ENCODE results near the gene GALNS. TPM values are rescaled to one million over a fixed set of nuclear protein-coding genes. Genes with fewer than 3 reads are reported as not detected.
A peak's percentile ranks its signal among the peaks of the same experiment; 100 is the strongest.

GALNS gene
- total and polyA plus RNA-seq, 11 donors = 10.7 to 22.7 (median 14.1) TPM

DNA sequence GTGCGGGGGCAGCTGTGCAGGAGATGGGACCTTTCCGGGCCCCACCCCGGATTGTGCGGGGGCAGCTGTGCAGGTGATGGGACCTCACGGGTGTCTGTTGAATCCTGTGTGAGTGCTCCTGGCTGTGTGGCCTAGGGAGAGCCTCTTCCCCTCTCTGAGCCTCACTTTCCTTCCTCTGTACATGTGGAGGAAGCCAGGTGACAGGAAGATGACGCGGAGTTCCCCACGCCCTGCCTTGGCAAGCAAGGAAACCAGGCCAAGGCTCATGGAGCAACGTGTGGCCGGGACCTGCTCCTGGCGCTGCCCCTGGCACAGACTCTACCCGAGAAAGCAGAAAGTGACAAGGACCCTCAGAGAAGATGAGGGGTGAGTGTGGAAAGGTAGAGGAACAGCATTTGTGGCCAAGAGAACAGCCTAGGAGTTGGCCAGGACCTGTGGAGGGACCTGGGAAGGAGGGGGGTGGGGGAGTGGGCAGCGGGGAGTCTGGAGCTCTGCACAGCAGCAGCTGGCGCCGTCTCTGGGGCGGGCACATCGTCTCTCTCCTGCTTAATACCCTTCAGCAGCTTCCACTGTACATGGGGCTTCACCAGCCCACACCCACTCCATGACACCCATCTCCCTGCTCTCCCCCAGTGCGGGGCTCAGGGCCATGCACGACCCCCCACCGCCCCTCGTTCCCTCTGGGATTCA lies 48.1 kb upstream of the GALNS start:
- H3K36me3 ChIP-seq = peaks cover 0 to 21% (median 6%) of the 10 kb centered on the region in 9 donors
- DNase-seq = no peak
- ATAC-seq = peak in 2 of 4 donors; percentile 12 to 73
- H3K4me3 ChIP-seq = peak overlapping the region in 1 of 12 donors; percentile 8
- peaks cover 0 to 40% (median 10%) of the 10 kb centered on the region in 12 donors for H3K4me1 ChIP-seq
- H3K9me3 ChIP-seq = no peaks in the 10 kb centered on the region
- intact Hi-C loops (cut with DNase I) = no loop called here
- WGBS, 4 donors = 62 to 76% (median 68%) methylated on average over 18 to 21 of the region's 21 CpGs
- H3K27ac ChIP-seq = peak overlapping the region in 3 of 12 donors; percentile 0 to 43 (median 15)
- H3K27me3 ChIP-seq = no peaks in the 10 kb centered on the region
- TF ChIP-seq, protein P1, sequence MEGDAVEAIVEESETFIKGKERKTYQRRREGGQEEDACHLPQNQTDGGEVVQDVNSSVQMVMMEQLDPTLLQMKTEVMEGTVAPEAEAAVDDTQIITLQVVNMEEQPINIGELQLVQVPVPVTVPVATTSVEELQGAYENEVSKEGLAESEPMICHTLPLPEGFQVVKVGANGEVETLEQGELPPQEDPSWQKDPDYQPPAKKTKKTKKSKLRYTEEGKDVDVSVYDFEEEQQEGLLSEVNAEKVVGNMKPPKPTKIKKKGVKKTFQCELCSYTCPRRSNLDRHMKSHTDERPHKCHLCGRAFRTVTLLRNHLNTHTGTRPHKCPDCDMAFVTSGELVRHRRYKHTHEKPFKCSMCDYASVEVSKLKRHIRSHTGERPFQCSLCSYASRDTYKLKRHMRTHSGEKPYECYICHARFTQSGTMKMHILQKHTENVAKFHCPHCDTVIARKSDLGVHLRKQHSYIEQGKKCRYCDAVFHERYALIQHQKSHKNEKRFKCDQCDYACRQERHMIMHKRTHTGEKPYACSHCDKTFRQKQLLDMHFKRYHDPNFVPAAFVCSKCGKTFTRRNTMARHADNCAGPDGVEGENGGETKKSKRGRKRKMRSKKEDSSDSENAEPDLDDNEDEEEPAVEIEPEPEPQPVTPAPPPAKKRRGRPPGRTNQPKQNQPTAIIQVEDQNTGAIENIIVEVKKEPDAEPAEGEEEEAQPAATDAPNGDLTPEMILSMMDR (IDR thresholded peaks at IDR 0.05) = no peak
- no peak for TF ChIP-seq POLR2A (IDR thresholded peaks at IDR 0.05)

GRCh38 chr16:88903267-88903666 lies 46.5 kb upstream of the GALNS start:
- H3K4me1 ChIP-seq = peaks cover 0 to 27% (median 4%) of the 10 kb centered on the region in 12 donors
- H3K4me3 ChIP-seq = no peak overlapping the region
- 72 to 86% (median 77%) methylated on average over 6 to 14 of the region's 14 CpGs for WGBS, 4 donors
- TF ChIP-seq, protein P1 (IDR thresholded peaks at IDR 0.05) = no peak
- TF ChIP-seq POLR2A (IDR thresholded peaks at IDR 0.05) = no peak
- no peaks in the 10 kb centered on the region for H3K27me3 ChIP-seq
- no peak for DNase-seq
- ATAC-seq = no peak
- no peaks in the 10 kb centered on the region for H3K9me3 ChIP-seq
- peaks cover 0 to 33% (median 9%) of the 10 kb centered on the region in 9 donors for H3K36me3 ChIP-seq
- H3K27ac ChIP-seq = no peak overlapping the region
- intact Hi-C loops (cut with DNase I) = no loop called here

GRCh38 chr16:88902744-88903143 lies 46.0 kb upstream of the GALNS start:
- Histone ChIP-seq H3K9me3 (no peaks in the 10 kb centered on the region), H3K27ac (no peak overlapping the region), H3K27me3 (no peaks in the 10 kb centered on the region), H3K4me3 (no peak overlapping the region), H3K36me3 (peaks cover 0 to 39% (median 13%) of the 10 kb centered on the region in 9 donors), H3K4me1 (peaks cover 0 to 25% (median 2%) of the 10 kb centered on the region in 12 donors)
- WGBS, 4 donors = 81 to 91% (median 83%) methylated on average over 13 to 16 of the region's 16 CpGs
- intact Hi-C loops (cut with DNase I) = no loop called here
- DNase-seq = no peak
- no peak for ATAC-seq
- no peak for TF ChIP-seq POLR2A (IDR thresholded peaks at IDR 0.05)
- TF ChIP-seq, protein P1 (IDR thresholded peaks at IDR 0.05) = no peak

GRCh38 chr16:88901718-88902337 lies 45.1 kb upstream of the GALNS start:
- DNase-seq = no peak
- no peak for ATAC-seq
- H3K4me3 ChIP-seq = no peak overlapping the region
- 79 to 88% (median 85%) methylated on average over 9 to 26 of the region's 26 CpGs for WGBS, 4 donors
- peaks cover 0 to 48% (median 20%) of the 10 kb centered on the region in 9 donors for H3K36me3 ChIP-seq
- H3K27ac ChIP-seq = no peak overlapping the region
- intact Hi-C loops (cut with DNase I) = no loop called here
- peaks cover 0 to 29% (median 0%) of the 10 kb centered on the region in 12 donors for H3K4me1 ChIP-seq
- no peaks in the 10 kb centered on the region for H3K9me3 ChIP-seq
- no peaks in the 10 kb centered on the region for H3K27me3 ChIP-seq
- no peak for TF ChIP-seq POLR2A (IDR thresholded peaks at IDR 0.05)
- TF ChIP-seq, protein P1 (IDR thresholded peaks at IDR 0.05) = no peak

Data from heart left ventricle (tissue), 16 donors.